ENCODE results near the gene PRKCI.
A peak's percentile ranks its signal among the peaks of the same experiment; 100 is the strongest.

DNA sequence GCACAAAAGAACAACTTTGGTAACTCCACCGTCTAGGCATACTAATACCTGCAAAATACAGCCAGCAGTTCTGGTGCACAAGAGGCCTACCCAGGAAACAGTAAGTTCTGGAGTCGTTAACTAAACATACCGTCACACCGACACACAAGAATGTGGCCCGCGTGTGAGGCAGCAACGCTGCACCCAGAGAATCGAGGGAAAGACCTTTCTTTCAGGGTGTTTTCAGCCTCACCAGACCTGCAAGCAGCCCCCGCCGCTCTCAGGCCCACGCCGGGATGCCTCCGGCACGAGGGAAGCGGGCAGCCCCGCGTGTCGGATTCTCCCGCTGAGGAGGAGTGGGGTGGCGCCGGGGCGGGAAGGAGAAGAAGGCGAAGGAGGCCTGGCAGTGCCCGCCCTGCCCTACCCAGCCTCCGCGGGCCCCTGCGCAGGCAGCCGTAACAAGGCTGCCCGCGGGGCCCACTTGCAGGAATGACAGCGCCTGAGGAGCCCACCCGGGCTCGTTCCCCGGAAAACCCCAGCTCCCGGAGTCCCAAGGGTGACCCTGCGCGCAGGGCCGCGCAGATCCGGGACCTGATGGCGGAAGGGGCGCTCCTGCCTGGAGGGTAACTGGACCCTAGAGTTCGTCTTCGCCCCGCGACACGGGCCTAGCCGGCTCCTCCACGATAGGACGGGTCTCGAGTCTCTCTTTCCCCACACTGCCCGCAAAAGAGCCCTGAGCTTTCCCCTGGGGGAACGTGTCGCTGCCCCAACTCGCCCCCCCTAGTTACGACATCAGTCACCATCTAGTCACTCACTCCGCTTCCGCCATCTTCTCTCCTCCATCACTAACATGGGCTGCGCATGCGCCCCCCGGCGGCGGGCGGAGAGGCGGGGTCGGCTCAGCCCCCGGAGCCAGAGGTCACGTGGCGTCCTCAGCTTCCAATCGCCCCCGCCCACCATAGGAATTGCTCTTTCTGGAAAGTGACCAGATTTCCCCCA is 41.0 kb upstream of the PRKCI start, which contains the start of gene PHC3:
- TF ChIP-seq, protein P1, sequence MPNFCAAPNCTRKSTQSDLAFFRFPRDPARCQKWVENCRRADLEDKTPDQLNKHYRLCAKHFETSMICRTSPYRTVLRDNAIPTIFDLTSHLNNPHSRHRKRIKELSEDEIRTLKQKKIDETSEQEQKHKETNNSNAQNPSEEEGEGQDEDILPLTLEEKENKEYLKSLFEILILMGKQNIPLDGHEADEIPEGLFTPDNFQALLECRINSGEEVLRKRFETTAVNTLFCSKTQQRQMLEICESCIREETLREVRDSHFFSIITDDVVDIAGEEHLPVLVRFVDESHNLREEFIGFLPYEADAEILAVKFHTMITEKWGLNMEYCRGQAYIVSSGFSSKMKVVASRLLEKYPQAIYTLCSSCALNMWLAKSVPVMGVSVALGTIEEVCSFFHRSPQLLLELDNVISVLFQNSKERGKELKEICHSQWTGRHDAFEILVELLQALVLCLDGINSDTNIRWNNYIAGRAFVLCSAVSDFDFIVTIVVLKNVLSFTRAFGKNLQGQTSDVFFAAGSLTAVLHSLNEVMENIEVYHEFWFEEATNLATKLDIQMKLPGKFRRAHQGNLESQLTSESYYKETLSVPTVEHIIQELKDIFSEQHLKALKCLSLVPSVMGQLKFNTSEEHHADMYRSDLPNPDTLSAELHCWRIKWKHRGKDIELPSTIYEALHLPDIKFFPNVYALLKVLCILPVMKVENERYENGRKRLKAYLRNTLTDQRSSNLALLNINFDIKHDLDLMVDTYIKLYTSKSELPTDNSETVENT (CRISPR knock-in tag; IDR thresholded peaks at IDR 0.05) = peak; percentile 77; the same call in 1 of the 2 replicates
- TF ChIP-seq KDM1A (IDR thresholded peaks at IDR 0.05) (no peak), MEIS2 (IDR thresholded peaks at IDR 0.05; ENCODE audit: partially characterized antibody) (peak; percentile 87), RFX5 (IDR thresholded peaks at IDR 0.05; ENCODE audit: low read depth, low read length) (no peak), ZBTB40 (IDR thresholded peaks at IDR 0.05) (no peak), ZBTB40 (CRISPR knock-in tag; IDR thresholded peaks at IDR 0.05) (no peak), TCF3 (CRISPR knock-in tag; IDR thresholded peaks at IDR 0.05) (no peak), NCOA2 (IDR thresholded peaks at IDR 0.05; ENCODE audit: partially characterized antibody in 2 of 2) (no peak), ZKSCAN1 (IDR thresholded peaks at IDR 0.05; ENCODE audit: low read depth, low read length) (no peak), KDM4B (IDR thresholded peaks at IDR 0.05; ENCODE audit: borderline replicate concordance in 2 of 2, low read depth in 1 of 2) (no peak)

Data from K562 (cell line).